ENCODE measurements around the gene ACTN1. TPM values are rescaled to one million over a fixed set of nuclear protein-coding genes. Genes with fewer than 3 reads are reported as not detected.

The ACTN1 gene
- total RNA-seq, 4 donors from 2014 or later: 48.1 to 90.4 (median 64.8) TPM

DNA sequence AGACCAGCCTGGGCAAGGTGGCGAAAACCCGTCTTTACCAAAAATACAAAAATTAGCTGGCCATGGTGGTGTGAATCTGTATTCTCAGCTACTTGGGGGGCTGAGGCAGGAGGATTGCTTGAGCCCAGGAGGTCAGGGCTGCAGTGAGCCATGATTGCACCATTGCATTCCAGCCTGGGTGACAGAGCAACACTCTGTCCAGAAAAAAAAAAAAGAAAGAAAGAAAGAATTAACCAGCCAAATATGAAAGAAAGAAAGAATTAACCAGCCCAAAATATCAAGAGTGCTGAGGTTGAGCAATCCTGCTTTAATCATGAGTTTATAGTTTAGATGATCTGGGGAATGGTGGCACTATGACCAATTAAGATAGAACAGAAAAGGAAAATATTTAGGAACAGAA lies 3.5 kb upstream of the ACTN1 start:
- WGBS, 2 donors: 100% methylated on average over 2 of the region's 2 CpGs
- intact Hi-C loops (cut with DNase I): loop anchor here (10.0 kb wide), 1 partner anchor 122 kb away; no protein-coding TSS in a partner anchor
- no peak for DNase-seq

DNA sequence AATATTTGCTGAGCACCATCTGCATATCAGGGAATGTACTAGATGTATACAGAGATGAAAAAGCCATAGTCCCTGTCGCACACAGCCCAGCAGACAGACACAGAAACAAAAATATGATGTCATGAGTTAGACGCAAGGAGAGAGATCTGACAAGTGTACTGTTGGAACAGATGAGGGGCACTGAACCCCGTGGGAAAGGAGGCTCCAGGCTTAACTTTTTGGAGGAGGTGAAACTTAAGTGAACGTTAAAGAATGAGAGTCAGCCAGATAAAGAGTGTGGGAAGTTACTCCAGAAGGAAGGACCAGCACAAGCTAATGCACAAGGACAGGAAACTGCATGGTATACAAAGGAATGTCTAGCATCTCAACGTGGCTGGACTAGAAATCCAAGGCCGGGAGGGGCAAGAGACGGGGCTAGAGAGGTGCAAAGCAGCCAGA lies 2.5 kb upstream of the ACTN1 start:
- no peaks in the 10 kb centered on the region for H3K27me3 ChIP-seq
- 54 to 55% methylated on average over 7 of the region's 7 CpGs for WGBS, 2 donors
- H3K36me3 ChIP-seq: no peaks in the 10 kb centered on the region
- no peaks in the 10 kb centered on the region for H3K9me3 ChIP-seq
- no peak for DNase-seq
- H3K27ac ChIP-seq: no peak overlapping the region
- TF ChIP-seq POLR2A (IDR thresholded peaks at IDR 0.05) (no peak), CTCF (IDR thresholded peaks at IDR 0.05) (no peak)
- H3K4me3 ChIP-seq (replicated peaks in 1 of 3): no peak overlapping the region
- intact Hi-C loops (cut with DNase I): loop anchor here (10.0 kb wide), 1 partner anchor 123 kb away; no protein-coding TSS in a partner anchor
- peaks cover 4 to 9% of the 10 kb centered on the region in 2 donors for H3K4me1 ChIP-seq

More for the DNA sequence above, 3.5 kb upstream of the ACTN1 start:
- H3K36me3 ChIP-seq: no peaks in the 10 kb centered on the region
- no peaks in the 10 kb centered on the region for H3K27me3 ChIP-seq
- TF ChIP-seq POLR2A (IDR thresholded peaks at IDR 0.05): no peak
- TF ChIP-seq CTCF (IDR thresholded peaks at IDR 0.05): no peak
- no peaks in the 10 kb centered on the region for H3K9me3 ChIP-seq
- no peak overlapping the region for H3K27ac ChIP-seq
- H3K4me3 ChIP-seq (replicated peaks in 1 of 3): no peak overlapping the region
- no peaks in the 10 kb centered on the region for H3K4me1 ChIP-seq

- Histone ChIP-seq H3K9me3 (no peaks in the 10 kb centered on the region), H3K4me3 (replicated peaks in 1 of 3) (no peak overlapping the region), H3K27me3 (no peaks in the 10 kb centered on the region), H3K27ac (no peak overlapping the region), H3K36me3 (no peaks in the 10 kb centered on the region), H3K4me1 (peaks cover 5 to 12% of the 10 kb centered on the region in 2 donors)
- TF ChIP-seq CTCF (IDR thresholded peaks at IDR 0.05) (no peak), POLR2A (IDR thresholded peaks at IDR 0.05) (no peak)
- DNase-seq: no peak
- 86 to 96% methylated on average over 4 of the region's 4 CpGs for WGBS, 2 donors
- intact Hi-C loops (cut with DNase I): loop anchor here (10.0 kb wide), 1 partner anchor 124 kb away; no protein-coding TSS in a partner anchor
Measured at GRCh38 chr14:68981139-68981538, 2.0 kb upstream of the ACTN1 start.

DNA sequence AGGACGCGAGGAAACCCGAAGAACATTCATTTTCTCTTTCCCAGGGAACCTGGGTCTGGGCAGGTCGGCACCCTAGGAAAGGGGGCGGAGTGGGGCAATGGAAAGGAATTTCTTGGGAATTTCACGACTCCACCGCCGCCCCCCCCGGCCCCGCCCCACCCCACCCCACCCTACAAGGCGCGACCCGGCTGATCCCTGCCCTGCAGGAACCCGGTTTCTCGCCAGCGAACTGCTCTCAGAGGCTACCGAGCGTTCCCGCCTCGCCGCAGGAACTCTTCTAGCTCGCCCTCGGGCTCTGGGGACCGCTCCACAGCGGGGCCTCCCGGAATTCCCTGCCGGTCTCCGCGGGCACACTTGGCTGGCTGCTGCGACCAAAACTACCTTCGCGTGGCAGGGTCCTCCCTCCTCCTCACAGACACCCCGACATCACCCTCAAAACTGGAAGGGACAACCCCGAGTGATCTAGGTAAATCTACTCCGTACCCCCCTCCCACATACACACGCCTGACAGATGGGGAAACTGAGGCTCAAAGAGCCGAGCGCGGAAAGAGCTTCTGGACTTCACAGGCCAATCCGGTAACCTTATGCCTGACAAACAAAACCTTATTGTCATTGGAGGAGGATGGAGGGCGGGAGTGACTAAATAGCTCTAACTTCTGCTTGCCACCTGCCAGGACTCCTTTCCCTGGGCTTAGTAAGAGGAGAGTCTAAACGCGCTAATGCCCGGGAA lies 785 bp upstream of the ACTN1 start:
- no peaks in the 10 kb centered on the region for H3K27me3 ChIP-seq
- DNase-seq: peak; percentile 42 to 51
- peak overlapping the region; percentile 37 to 76 (median 56) for H3K4me3 ChIP-seq (replicated peaks in 1 of 3)
- no peaks in the 10 kb centered on the region for H3K9me3 ChIP-seq
- 22 to 27% methylated on average over 12 to 25 of the region's 44 CpGs for WGBS, 2 donors
- peak overlapping the region; percentile 47 to 93 (median 92) for H3K27ac ChIP-seq
- intact Hi-C loops (cut with DNase I): loop anchor here (5.0 to 10.0 kb wide), 2 partner anchors 63 to 125 kb away; no protein-coding TSS in a partner anchor
- no peaks in the 10 kb centered on the region for H3K36me3 ChIP-seq
- TF ChIP-seq CTCF (IDR thresholded peaks at IDR 0.05) (no peak), POLR2A (IDR thresholded peaks at IDR 0.05) (no peak)
- H3K4me1 ChIP-seq: peaks cover 12 to 25% of the 10 kb centered on the region in 2 donors
